ENCODE results near the gene SLC7A10.

- TF ChIP-seq, protein P1, sequence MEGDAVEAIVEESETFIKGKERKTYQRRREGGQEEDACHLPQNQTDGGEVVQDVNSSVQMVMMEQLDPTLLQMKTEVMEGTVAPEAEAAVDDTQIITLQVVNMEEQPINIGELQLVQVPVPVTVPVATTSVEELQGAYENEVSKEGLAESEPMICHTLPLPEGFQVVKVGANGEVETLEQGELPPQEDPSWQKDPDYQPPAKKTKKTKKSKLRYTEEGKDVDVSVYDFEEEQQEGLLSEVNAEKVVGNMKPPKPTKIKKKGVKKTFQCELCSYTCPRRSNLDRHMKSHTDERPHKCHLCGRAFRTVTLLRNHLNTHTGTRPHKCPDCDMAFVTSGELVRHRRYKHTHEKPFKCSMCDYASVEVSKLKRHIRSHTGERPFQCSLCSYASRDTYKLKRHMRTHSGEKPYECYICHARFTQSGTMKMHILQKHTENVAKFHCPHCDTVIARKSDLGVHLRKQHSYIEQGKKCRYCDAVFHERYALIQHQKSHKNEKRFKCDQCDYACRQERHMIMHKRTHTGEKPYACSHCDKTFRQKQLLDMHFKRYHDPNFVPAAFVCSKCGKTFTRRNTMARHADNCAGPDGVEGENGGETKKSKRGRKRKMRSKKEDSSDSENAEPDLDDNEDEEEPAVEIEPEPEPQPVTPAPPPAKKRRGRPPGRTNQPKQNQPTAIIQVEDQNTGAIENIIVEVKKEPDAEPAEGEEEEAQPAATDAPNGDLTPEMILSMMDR (IDR thresholded peaks at IDR 0.05; ENCODE audit: low read depth, low read length): no peak
- no peak for TF ChIP-seq EZH2phosphoT487 (IDR thresholded peaks at IDR 0.05; ENCODE audit: low read depth)
Observed at GRCh38 chr19:33251076-33251475, 25.4 kb upstream of the SLC7A10 start.

All from OCI-LY3 (cell line).